NCI-H526 treated with DMSO at 0.1 percent for 48 hours (cell line): Measurements from ENCODE around the gene ACE.

Experiments
- DNase-seq: peaks from one replicate; lab custom pipeline; 2025; lab: John Stamatoyannopoulos, UW

ACE gene

GRCh38 chr17:63476854-63477479 is at the start of gene ACE:
Gene ACE, plus strand, starts transcription at chr17:63477061. Its CDS starts 34 bp downstream, at chr17:63477095.
- peak; percentile 73 for DNase-seq

GRCh38 chr17:63429766-63430165 is 47.1 kb upstream of the ACE start:
- no peak for DNase-seq

GRCh38 chr17:63430223-63430622 is 46.6 kb upstream of the ACE start:
- DNase-seq = no peak

GRCh38 chr17:63431618-63431938 is 45.3 kb upstream of the ACE start:
- no peak for DNase-seq

GRCh38 chr17:63431939-63432804 is 44.7 kb upstream of the ACE start:
- DNase-seq = no peak

- DNase-seq = no peak
These were observed 42.9 kb upstream of the ACE start for GRCh38 chr17:63433746-63434591.

- no peak for DNase-seq
These were observed 41.8 kb upstream of the ACE start for GRCh38 chr17:63434951-63435571.

GRCh38 chr17:63435681-63436522 is 41.0 kb upstream of the ACE start:
- peak; percentile 74 for DNase-seq

- peak; percentile 32 for DNase-seq
These were observed 40.2 kb upstream of the ACE start for GRCh38 chr17:63436523-63437110.

- DNase-seq = no peak
These were observed 39.4 kb upstream of the ACE start for GRCh38 chr17:63437287-63438091.

GRCh38 chr17:63438092-63439051 is 38.5 kb upstream of the ACE start:
- DNase-seq = no peak

- DNase-seq = no peak
These were observed 37.2 kb upstream of the ACE start for GRCh38 chr17:63439687-63440086.

GRCh38 chr17:63440127-63440769 is 36.6 kb upstream of the ACE start:
- no peak for DNase-seq

- no peak for DNase-seq
These were observed 36.0 kb upstream of the ACE start for GRCh38 chr17:63440770-63441335.

GRCh38 chr17:63441654-63442053 is 35.2 kb upstream of the ACE start:
- DNase-seq = no peak

- DNase-seq = no peak
These were observed 34.8 kb upstream of the ACE start for GRCh38 chr17:63442074-63442473.

- no peak for DNase-seq
These were observed 34.3 kb upstream of the ACE start for GRCh38 chr17:63442549-63443035.

GRCh38 chr17:63443053-63443452 is 33.8 kb upstream of the ACE start:
- no peak for DNase-seq
